H1 (cell line): ENCODE measurements around the gene PPP1R12C. TPM values are rescaled to one million over a fixed set of nuclear protein-coding genes. Genes with fewer than 3 reads are reported as not detected.

Experiments
- CEBPB ChIP-seq: IDR thresholded peaks from 2 replicates; pipeline ENCODE4 v1.6.1; 2012; ENCODE audit warnings: low read depth, low read length
- FOSL1 ChIP-seq: IDR thresholded peaks from 2 replicates; pipeline ENCODE4 v1.6.1; 2011; ENCODE audit warnings: mild to moderate bottlenecking, low read depth, low read length, moderate library complexity; ENCODE audit not compliant: insufficient read depth
- JUN ChIP-seq: IDR thresholded peaks from 2 replicates; pipeline ENCODE4 v1.6.1; 2011; ENCODE audit warnings: low read depth, mild to moderate bottlenecking, improper control_type of control experiment, low read length
- POU5F1 ChIP-seq: IDR thresholded peaks from 2 replicates; pipeline ENCODE4 v1.6.1; 2011; ENCODE audit warnings: low read depth, mild to moderate bottlenecking, low read length, moderate library complexity
- SAP30 ChIP-seq: fragments of 300-600 bp; sonication (generic); IDR thresholded peaks from 2 replicates; pipeline ENCODE4 v1.7.1; 2012; ENCODE audit warnings: low read length, moderate library complexity, mild to moderate bottlenecking, inconsistent platforms; ENCODE audit not compliant: insufficient read depth, insufficient replicate concordance
- TCF12 ChIP-seq: IDR thresholded peaks from 2 replicates; pipeline ENCODE4 v1.6.1; 2011; ENCODE audit warnings: low read depth, mild to moderate bottlenecking, low read length
- ZNF274 ChIP-seq: IDR thresholded peaks from 2 replicates; pipeline ENCODE4 v1.7.0; 2012; ENCODE audit warnings: low read length, borderline replicate concordance; ENCODE audit errors: extremely low read depth
- polyA plus RNA-seq, 7 experiments: library from polyadenylated mRNA; depleted of rRNA in 3 of 7; stranded (reverse) in 5 of 7; unstranded in 2 of 7; fragments of >200 nt in 5 of 7; fragments of 200-250 nt in 2 of 7; gene quantifications; 1 replicate in 5 of 7; 2 replicates in 1 of 7; 4 replicates in 1 of 7; pipeline versions ENCODE4 v1.2.1 to v1.2.3, GENCODE V29; 2011 to 2013; ENCODE audit warnings: missing spikeins in 2 of 7, mixed read lengths in 2 of 7
- total RNA-seq: library from RNA; stranded (reverse); fragmentation: NEBNext Ultra II Directional; extraction: Animal tissue kit (Norgen Biotek cat#: 25700); gene quantifications from 2 replicates; pipeline ENCODE4 v1.2.1, GENCODE V29; 2021

Gene PPP1R12C
- total and polyA plus RNA-seq, 2 of the 8 experiments (the other 6 are each of a cell fraction or from before 2014, with no cell fraction given) = 31.7 to 71.5 TPM

DNA sequence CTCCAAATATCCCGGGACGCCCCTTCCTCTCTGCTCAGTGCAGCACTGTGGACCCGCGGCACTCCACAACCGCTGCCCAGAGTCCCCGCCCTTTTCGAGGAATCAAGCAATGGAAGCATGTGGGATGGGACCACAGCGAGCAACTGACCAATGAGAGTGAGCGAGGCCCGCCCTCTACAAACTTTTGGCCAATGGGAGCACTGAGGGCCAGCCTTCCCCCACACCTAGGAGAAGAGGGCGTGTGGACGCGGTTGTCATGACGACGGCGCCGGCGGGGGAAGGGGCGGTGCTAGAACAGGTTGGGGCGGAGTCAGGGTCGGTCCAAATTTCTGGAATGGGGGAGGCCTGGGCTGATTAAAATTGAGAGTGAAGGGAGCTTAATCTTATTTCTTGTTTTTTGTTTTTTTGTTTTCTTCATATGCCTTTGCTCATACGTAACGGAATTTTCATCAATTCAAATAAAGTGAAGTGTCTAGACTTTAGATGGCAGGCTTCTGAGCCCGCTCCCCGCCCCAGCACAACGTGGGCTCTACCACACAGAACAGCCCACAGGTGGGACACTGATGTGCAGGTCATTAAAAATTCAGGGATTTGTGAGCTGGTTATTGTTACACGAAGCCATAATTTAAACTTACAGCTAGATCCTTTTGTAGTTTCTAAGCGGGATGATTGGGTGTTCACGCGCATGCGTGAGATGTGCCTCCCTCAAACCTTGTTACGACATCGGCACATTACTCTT is 49.3 kb upstream of the PPP1R12C start, which contains the start of gene DNAAF3 (continued):
- TF ChIP-seq SAP30 (no peak), FOSL1 (no peak), TCF12 (no peak), JUN (no peak), ZNF274 (no peak), CEBPB (no peak), POU5F1 (no peak)
